Measurements from ENCODE around the gene MBD5. TPM values are rescaled to one million over a fixed set of nuclear protein-coding genes. Genes with fewer than 3 reads are reported as not detected.
"Not testable (repeated sequence)": the region's sequence is repeated elsewhere in the genome, so short reads cannot be mapped to it uniquely, and the experiment has no call there.

Gene MBD5
- total RNA-seq, 4 donors from 2014 or later: 22.9 to 44.2 (median 40.2) TPM

DNA sequence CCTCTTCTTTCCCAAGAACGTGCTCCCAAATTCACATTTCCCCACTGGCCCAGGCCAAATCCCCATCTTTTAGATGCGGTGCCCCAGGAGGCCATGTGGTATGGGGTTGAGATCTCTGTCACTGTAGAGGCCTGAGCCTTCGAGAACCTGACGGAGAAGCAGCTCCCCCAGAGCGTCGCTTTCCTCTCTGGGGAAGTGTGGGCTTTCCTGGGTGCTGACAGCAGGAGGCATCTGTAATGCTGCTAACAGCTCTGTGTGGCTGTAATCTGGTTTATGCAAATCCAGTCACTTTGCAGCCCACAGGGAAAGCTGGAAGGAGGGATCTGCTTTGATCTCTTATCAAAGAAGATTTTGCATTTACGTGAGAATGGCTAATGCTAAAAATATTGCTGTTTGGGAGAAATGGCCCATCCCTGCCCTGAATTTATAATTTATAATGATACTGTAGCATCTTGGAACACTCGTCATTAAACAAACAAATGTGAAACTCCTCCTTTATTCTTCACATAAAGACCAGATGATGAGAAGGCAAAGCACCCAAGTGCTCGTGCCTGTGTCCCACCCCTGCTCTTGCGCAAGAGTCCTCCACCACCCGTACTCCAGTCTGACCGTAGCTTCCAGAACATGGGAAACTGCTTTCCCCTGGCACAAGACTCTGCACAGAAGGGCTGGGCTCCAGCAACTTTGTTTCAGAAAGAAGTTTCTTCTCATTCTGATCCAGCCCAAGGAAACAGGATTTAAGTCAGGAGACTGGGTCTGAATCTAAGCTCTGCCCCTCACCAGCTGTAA, 513.7 kb downstream of the MBD5 start:
- Histone ChIP-seq H3K9me3 (no peaks in the 10 kb centered on the region), H3K27ac (no peak overlapping the region), H3K4me1 (no peaks in the 10 kb centered on the region), H3K27me3 (no peaks in the 10 kb centered on the region), H3K36me3 (no peaks in the 10 kb centered on the region), H3K4me3 (no peak overlapping the region)
- TF ChIP-seq POLR2A (IDR thresholded peaks at IDR 0.05): no peak
- TF ChIP-seq CTCF (IDR thresholded peaks at IDR 0.05): no peak
- DNase-seq: no peak

DNA sequence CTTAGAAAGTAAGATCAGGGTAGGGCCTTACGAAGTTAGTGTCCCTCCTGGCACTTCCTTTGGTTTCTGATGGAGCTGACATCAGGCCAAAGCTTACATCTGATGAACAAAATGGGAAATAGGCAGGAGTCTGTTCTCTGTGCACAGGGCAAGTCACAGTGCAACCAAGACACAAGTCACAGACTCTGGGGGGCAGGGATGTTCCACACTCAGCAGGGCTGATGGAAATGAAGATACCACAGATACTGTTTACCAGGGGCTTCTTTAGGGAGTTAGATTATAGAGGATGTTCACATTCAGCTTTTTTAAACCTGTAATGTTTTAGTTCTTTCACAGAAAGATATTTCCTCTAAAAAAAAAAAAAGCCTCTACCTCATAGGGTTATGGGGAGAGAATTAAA, 517.5 kb downstream of the MBD5 start:
- no peaks in the 10 kb centered on the region for H3K4me1 ChIP-seq
- no peaks in the 10 kb centered on the region for H3K27me3 ChIP-seq
- no peak overlapping the region for H3K27ac ChIP-seq
- DNase-seq: no peak
- H3K36me3 ChIP-seq: no peaks in the 10 kb centered on the region
- H3K4me3 ChIP-seq: no peak overlapping the region
- H3K9me3 ChIP-seq: no peaks in the 10 kb centered on the region
- TF ChIP-seq CTCF (IDR thresholded peaks at IDR 0.05) (no peak), POLR2A (IDR thresholded peaks at IDR 0.05) (no peak)

- Histone ChIP-seq H3K36me3 (no peaks in the 10 kb centered on the region), H3K9me3 (no peaks in the 10 kb centered on the region), H3K4me1 (no peaks in the 10 kb centered on the region), H3K4me3 (no peak overlapping the region), H3K27me3 (no peaks in the 10 kb centered on the region), H3K27ac (no peak overlapping the region)
- DNase-seq: no peak
- no peak for TF ChIP-seq CTCF (IDR thresholded peaks at IDR 0.05)
- TF ChIP-seq POLR2A (IDR thresholded peaks at IDR 0.05): no peak
These were observed 519.1 kb downstream of the MBD5 start for GRCh38 chr2:148540022-148540421.

GRCh38 chr2:148541792-148542191, 520.9 kb downstream of the MBD5 start:
- TF ChIP-seq POLR2A (IDR thresholded peaks at IDR 0.05) (no peak), CTCF (IDR thresholded peaks at IDR 0.05) (no peak)
- Histone ChIP-seq H3K4me3 (no peak overlapping the region), H3K9me3 (no peaks in the 10 kb centered on the region), H3K4me1 (no peaks in the 10 kb centered on the region), H3K27ac (no peak overlapping the region), H3K36me3 (no peaks in the 10 kb centered on the region), H3K27me3 (no peaks in the 10 kb centered on the region)
- DNase-seq: no peak

DNA sequence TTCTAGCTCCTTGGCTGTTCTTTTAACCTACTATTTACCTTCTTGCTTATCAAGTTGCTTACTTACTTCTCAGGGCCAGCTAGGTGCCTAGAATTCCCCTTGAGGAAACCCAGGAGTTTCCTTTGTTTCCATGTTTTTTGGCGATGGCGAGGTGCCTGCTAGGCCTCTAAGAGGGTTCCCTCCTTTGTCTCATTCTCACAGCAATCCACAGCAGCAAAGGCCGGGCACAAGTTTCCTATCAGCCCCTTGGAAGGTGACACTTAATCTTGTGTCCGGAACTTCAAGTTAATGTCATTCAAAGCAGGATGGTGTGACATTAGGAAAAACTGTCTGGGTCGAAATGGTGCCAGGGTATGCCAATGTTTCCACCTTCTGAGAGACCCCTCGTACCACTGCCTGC, 521.7 kb downstream of the MBD5 start:
- Histone ChIP-seq H3K4me1 (no peaks in the 10 kb centered on the region), H3K4me3 (no peak overlapping the region), H3K27me3 (no peaks in the 10 kb centered on the region), H3K9me3 (no peaks in the 10 kb centered on the region), H3K36me3 (no peaks in the 10 kb centered on the region), H3K27ac (no peak overlapping the region)
- TF ChIP-seq CTCF (IDR thresholded peaks at IDR 0.05): no peak
- TF ChIP-seq POLR2A (IDR thresholded peaks at IDR 0.05): no peak
- no peak for DNase-seq

GRCh38 chr2:148543088-148543540, 522.2 kb downstream of the MBD5 start:
- not testable (repeated sequence) for H3K4me1 ChIP-seq, H3K36me3 ChIP-seq, H3K9me3 ChIP-seq, H3K27ac ChIP-seq, H3K27me3 ChIP-seq, DNase-seq, H3K4me3 ChIP-seq

Data from Peyer's patch (tissue), 4 donors.